ENCODE measurements around the gene POLR2A.

The POLR2A gene

GRCh38 chr17:7484067-7484918, at the start of gene POLR2A:
Gene POLR2A (plus strand): TSS chr17:7484366.
- TF ChIP-seq, protein P1, sequence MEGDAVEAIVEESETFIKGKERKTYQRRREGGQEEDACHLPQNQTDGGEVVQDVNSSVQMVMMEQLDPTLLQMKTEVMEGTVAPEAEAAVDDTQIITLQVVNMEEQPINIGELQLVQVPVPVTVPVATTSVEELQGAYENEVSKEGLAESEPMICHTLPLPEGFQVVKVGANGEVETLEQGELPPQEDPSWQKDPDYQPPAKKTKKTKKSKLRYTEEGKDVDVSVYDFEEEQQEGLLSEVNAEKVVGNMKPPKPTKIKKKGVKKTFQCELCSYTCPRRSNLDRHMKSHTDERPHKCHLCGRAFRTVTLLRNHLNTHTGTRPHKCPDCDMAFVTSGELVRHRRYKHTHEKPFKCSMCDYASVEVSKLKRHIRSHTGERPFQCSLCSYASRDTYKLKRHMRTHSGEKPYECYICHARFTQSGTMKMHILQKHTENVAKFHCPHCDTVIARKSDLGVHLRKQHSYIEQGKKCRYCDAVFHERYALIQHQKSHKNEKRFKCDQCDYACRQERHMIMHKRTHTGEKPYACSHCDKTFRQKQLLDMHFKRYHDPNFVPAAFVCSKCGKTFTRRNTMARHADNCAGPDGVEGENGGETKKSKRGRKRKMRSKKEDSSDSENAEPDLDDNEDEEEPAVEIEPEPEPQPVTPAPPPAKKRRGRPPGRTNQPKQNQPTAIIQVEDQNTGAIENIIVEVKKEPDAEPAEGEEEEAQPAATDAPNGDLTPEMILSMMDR (IDR thresholded peaks at IDR 0.05; ENCODE audit: low read depth, low read length): no peak
- H3K4me3 ChIP-seq (ENCODE audit: low read depth, low read length): peak within 1 kb of the TSS; percentile 88

GRCh38 chr17:7435676-7436555, 48.2 kb upstream of the POLR2A start:
- H3K4me3 ChIP-seq (ENCODE audit: low read depth, low read length): peak overlapping the region; percentile 44
- TF ChIP-seq, protein P1 (IDR thresholded peaks at IDR 0.05; ENCODE audit: low read depth, low read length): no peak

DNA sequence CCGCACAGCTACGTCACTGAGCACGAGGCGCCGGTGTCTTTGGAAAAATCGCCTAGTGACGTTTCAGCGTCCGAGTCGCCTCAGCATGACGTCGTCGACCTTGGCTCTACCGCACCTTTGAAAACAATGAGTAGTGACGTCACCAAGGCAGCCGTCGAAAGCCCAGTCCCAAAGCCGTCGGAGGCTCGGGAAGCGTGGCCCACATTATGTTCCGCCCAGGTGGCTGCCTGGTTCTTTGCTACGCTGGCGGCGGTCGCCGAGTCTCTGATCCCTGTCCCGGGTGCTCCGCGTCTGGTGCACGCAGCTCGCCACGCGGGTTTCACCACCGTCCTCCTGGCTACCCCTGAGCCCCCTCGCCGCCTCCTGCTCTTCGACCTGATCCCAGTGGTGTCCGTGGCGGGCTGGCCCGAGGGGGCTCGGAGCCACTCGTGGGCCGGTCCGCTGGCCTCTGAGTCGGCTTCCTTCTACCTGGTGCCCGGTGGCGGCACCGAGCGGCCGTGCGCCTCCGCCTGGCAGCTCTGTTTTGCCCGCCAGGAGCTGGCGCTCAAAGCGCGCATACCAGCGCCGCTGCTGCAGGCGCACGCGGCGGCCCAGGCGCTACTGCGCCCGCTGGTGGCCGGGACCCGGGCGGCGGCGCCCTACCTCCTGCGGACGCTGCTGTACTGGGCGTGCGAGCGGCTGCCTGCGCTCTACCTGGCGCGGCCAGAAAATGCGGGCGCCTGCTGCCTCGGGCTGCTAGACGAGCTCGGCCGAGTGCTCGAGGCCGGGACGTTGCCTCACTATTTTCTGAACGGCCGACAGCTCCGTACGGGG, 47.4 kb upstream of the POLR2A start:
- H3K4me3 ChIP-seq (ENCODE audit: low read depth, low read length): peak overlapping the region; percentile 35

DNA sequence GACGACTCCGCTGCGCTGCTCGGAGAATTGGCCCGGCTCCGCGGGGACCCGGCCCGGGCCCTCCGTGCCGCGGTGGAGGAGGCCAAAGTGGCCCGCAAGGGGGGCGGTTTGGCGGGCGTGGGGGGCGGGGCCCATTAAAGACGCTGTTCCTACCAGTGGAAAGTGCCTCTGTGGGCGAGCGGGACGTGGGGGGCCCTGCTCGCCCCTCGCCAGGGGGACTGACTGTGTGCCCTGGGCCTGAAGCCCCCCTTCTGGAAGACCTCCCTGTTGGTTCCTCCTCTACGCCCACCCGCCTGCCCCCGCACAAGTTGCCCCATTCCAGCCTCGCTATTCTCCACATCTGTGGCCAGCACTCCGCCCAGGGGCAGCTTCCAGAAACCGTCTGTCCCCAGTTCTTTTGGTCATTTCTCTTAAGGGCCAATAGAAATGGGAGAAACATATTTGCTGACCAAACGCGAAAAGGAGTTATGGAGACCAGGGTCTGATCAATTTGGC, 46.8 kb upstream of the POLR2A start:
- TF ChIP-seq, protein P1 (IDR thresholded peaks at IDR 0.05; ENCODE audit: low read depth, low read length): no peak

More for the DNA sequence above, 47.4 kb upstream of the POLR2A start:
- TF ChIP-seq, protein P1 (IDR thresholded peaks at IDR 0.05; ENCODE audit: low read depth, low read length): peak; percentile 71

DNA sequence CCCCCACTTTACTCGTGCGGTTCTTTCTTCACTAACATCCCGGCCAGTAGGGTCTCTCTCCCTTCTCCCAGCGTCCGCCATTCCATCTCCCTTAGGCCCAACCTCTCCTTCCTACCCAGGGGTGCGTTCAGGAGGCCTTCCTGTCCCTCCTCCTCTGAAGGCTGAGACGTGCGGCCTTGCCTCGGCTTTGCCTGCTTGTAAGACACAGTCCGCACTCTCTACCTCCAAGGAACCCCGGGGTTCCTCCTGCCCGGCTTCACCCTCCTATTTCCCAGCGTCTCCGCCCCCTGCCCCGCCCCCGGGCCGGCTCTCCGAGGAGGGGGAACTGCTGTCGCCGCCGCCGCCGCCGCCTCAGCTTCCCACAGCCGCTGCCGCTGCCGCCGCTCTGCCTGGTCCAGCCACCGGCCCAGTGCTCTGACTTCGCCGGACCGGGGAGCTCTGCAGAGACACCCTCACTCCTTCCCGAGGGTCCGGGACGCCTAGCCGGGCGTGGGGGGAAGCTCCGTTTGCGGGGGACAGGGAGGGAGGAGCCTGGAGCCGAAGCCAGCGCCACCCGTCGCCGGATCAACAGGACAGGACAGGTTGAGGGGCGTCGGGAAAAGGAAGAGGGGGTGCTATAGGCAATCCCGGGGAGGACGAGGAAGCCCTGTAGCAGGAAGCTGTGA, 46.1 kb upstream of the POLR2A start:
- TF ChIP-seq, protein P1 (IDR thresholded peaks at IDR 0.05; ENCODE audit: low read depth, low read length): no peak
- no peak overlapping the region for H3K4me3 ChIP-seq (ENCODE audit: low read depth, low read length)

More for the DNA sequence above, 46.8 kb upstream of the POLR2A start:
- peak overlapping the region; percentile 35 for H3K4me3 ChIP-seq (ENCODE audit: low read depth, low read length)

DNA sequence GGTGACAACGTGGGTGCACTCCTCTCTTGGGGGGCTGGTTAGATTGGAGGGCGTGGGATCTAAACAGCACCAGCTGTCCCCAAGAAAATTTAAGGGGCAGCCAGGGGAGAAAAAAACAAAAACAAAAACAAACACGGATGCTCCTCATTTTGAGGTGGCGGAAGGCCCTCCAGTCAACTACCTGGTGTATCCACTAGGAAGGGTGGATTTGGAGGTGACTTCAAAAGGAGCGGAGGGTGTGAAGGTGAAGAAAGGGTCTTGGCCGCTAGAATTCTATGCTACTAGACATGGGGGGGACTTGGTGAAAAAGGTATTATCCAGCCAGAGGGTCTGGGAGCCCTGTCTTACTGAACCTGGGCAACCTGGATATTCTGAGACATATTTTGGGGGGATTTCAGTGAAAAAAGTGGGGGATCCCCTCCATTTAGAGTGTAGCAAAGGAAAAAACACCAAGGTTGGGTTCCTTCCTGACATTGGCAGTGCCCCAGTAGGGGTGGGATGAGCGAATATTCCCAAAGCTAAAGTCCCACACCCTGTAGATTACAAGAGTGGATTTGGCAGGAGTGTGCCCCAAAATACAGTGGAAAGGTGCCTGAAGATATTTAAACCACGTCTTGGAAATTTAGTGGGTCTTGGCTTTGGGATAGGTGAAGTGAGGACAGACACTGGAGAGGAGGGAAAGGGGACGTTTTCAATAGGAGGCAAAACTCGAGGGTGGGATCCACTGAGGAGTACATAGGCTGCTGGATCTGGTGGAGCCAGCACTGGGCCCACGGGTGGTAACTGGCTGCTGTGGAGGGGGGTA, 45.3 kb upstream of the POLR2A start:
- TF ChIP-seq, protein P1 (IDR thresholded peaks at IDR 0.05; ENCODE audit: low read depth, low read length): no peak
- H3K4me3 ChIP-seq (ENCODE audit: low read depth, low read length): no peak overlapping the region
